ENCODE results near the gene FSTL4.
A peak's percentile ranks its signal among the peaks of the same experiment; 100 is the strongest.

FSTL4 gene

GRCh38 chr5:133467826-133468463, 144.4 kb downstream of the FSTL4 start:
- TF ChIP-seq CTCF (IDR thresholded peaks at IDR 0.05), result no peak

- TF ChIP-seq CTCF (IDR thresholded peaks at IDR 0.05), result no peak
Observed at GRCh38 chr5:133467335-133467779, 145.0 kb downstream of the FSTL4 start.

GRCh38 chr5:133466556-133467334, 145.6 kb downstream of the FSTL4 start:
- no peak for TF ChIP-seq CTCF (IDR thresholded peaks at IDR 0.05)

GRCh38 chr5:133464013-133464412, 148.3 kb downstream of the FSTL4 start:
- no peak for TF ChIP-seq CTCF (IDR thresholded peaks at IDR 0.05)

- no peak for TF ChIP-seq CTCF (IDR thresholded peaks at IDR 0.05)
Observed at GRCh38 chr5:133461796-133462516, 150.4 kb downstream of the FSTL4 start.

- TF ChIP-seq CTCF (IDR thresholded peaks at IDR 0.05), result peak; percentile 98
Observed at GRCh38 chr5:133460172-133460758, 152.1 kb downstream of the FSTL4 start.

- no peak for TF ChIP-seq CTCF (IDR thresholded peaks at IDR 0.05)
Observed at GRCh38 chr5:133459474-133460160, 152.7 kb downstream of the FSTL4 start.

Data from LNCAP (cell line).